Endometrial microvascular endothelial cells (primary cell): ENCODE results near the gene GSG1L. TPM values are rescaled to one million over a fixed set of nuclear protein-coding genes. Genes with fewer than 3 reads are reported as not detected.
"Not testable (repeated sequence)": the region's sequence is repeated elsewhere in the genome, so short reads cannot be mapped to it uniquely, and the experiment has no call there.

Experiments used
- in situ Hi-C: cut with HindIII; loops from 2 replicates; pipeline ENCODE4 v1.10.0; 2017; ENCODE audit warnings: low sequenced_read_pairs, low pct_unique_long_range_greater_than_20kb; ENCODE audit errors: inconsistent ontology term
- total RNA-seq: library from RNA; depleted of rRNA; stranded (reverse); fragments of >200 nt; gene quantifications from one replicate; pipeline ENCODE4 v1.2.3, GENCODE V29; 2015; ENCODE audit errors: inconsistent ontology term

The GSG1L gene
- total RNA-seq, 1 donor from 2014 or later, result not detected

- in situ Hi-C loops, result no loop called here
Observed at GRCh38 chr16:27969574-27969973, 93.9 kb downstream of the GSG1L start.

GRCh38 chr16:27967169-27967568 is 96.3 kb downstream of the GSG1L start:
- in situ Hi-C loops, result no loop called here

GRCh38 chr16:27966756-27967155 is 96.8 kb downstream of the GSG1L start:
- in situ Hi-C loops, result no loop called here

GRCh38 chr16:27965801-27966200 is 97.7 kb downstream of the GSG1L start:
- in situ Hi-C loops, result no loop called here

GRCh38 chr16:27963471-27963965 is 100.0 kb downstream of the GSG1L start:
- in situ Hi-C loops, result no loop called here

- in situ Hi-C loops, result no loop called here
Observed at GRCh38 chr16:27962197-27962596, 101.3 kb downstream of the GSG1L start.

- in situ Hi-C loops, result no loop called here
Observed at GRCh38 chr16:27961296-27961620, 102.3 kb downstream of the GSG1L start.

GRCh38 chr16:27960619-27961295 is 102.8 kb downstream of the GSG1L start:
- in situ Hi-C loops, result no loop called here

GRCh38 chr16:27959914-27960313 is 103.6 kb downstream of the GSG1L start:
- in situ Hi-C loops, result no loop called here

GRCh38 chr16:27954191-27954590 is 109.3 kb downstream of the GSG1L start:
- in situ Hi-C loops, result no loop called here

- in situ Hi-C loops, result no loop called here
Observed at GRCh38 chr16:27952811-27953210, 110.7 kb downstream of the GSG1L start.

- in situ Hi-C loops, result no loop called here
Observed at GRCh38 chr16:27951489-27952120, 111.9 kb downstream of the GSG1L start.

GRCh38 chr16:27950206-27950887 is 113.2 kb downstream of the GSG1L start:
- in situ Hi-C loops, result no loop called here

- in situ Hi-C loops, result no loop called here
Observed at GRCh38 chr16:27947696-27948095, 115.8 kb downstream of the GSG1L start.

GRCh38 chr16:27945233-27945973 is 118.1 kb downstream of the GSG1L start:
- in situ Hi-C loops, result no loop called here

- in situ Hi-C loops, result no loop called here
Observed at GRCh38 chr16:27943766-27944165, 119.7 kb downstream of the GSG1L start.

- in situ Hi-C loops, result not testable (repeated sequence)
Observed at GRCh38 chr16:27942071-27942470, 121.4 kb downstream of the GSG1L start.

- in situ Hi-C loops, result no loop called here
Observed at GRCh38 chr16:27935076-27935475, 128.4 kb downstream of the GSG1L start.

- in situ Hi-C loops, result no loop called here
Observed at GRCh38 chr16:27932542-27933135, 130.9 kb downstream of the GSG1L start.
